ENCODE measurements around the gene PSME1. TPM values are rescaled to one million over a fixed set of nuclear protein-coding genes. Genes with fewer than 3 reads are reported as not detected.
A peak's percentile ranks its signal among the peaks of the same experiment; 100 is the strongest.

Gene PSME1
- total and polyA plus RNA-seq, 2 of the 13 experiments (the other 11 are each of a cell fraction or from before 2014, with no cell fraction given) = 159 to 608 TPM

- peak; percentile 96 for TF ChIP-seq ZNF567 (CRISPR knock-in tag; IDR thresholded peaks at IDR 0.05; ENCODE audit: borderline replicate concordance)
- TF ChIP-seq U2AF1 (optimal IDR thresholded peaks at IDR 0.05; ENCODE audit: low read depth, low read length) = peak; percentile 64
- peak; percentile 96 for TF ChIP-seq MED13 (CRISPR knock-in tag; IDR thresholded peaks at IDR 0.05)
- TF ChIP-seq ZBTB34 (CRISPR knock-in tag; IDR thresholded peaks at IDR 0.05) = peak; percentile 78; the same call in 1 of the 2 replicates
- TF ChIP-seq ZNF451 (CRISPR knock-in tag; IDR thresholded peaks at IDR 0.05) = peak; percentile 95
- peak; percentile 90 for TF ChIP-seq FIP1L1 (IDR thresholded peaks at IDR 0.05; ENCODE audit: borderline replicate concordance, insufficient read depth, low read depth, low read length)
- TF ChIP-seq THAP7 (CRISPR knock-in tag; IDR thresholded peaks at IDR 0.05) = peak; percentile 96
- peak; percentile 98; the same call in 1 of the 2 replicates for TF ChIP-seq ZNF674 (CRISPR knock-in tag; IDR thresholded peaks at IDR 0.05; ENCODE audit: low read depth)
- no peak for TF ChIP-seq ZNF30 (CRISPR knock-in tag; IDR thresholded peaks at IDR 0.05)
- peak; percentile 93 for TF ChIP-seq ZBTB26 (CRISPR knock-in tag; IDR thresholded peaks at IDR 0.05; ENCODE audit: borderline replicate concordance)
- peak; percentile 97 for TF ChIP-seq KLF15 (CRISPR knock-in tag; IDR thresholded peaks at IDR 0.05; ENCODE audit: borderline replicate concordance)
- TF ChIP-seq ZNF782 (CRISPR knock-in tag; IDR thresholded peaks at IDR 0.05; ENCODE audit: borderline replicate concordance) = peak; percentile 91
- TF ChIP-seq ZNF879 (CRISPR knock-in tag; IDR thresholded peaks at IDR 0.05) = peak; percentile 93; the same call in 1 of the 2 replicates
- TF ChIP-seq HNF1B (CRISPR knock-in tag; IDR thresholded peaks at IDR 0.05) = no peak; the same call in 1 of the 2 replicates
- TF ChIP-seq KDM1A (CRISPR knock-in tag; IDR thresholded peaks at IDR 0.05) = peak; percentile 83; the same call in 1 of the 2 replicates
- TF ChIP-seq HMGXB3 (CRISPR knock-in tag; IDR thresholded peaks at IDR 0.05; ENCODE audit: borderline replicate concordance) = peak; percentile 99
- no peak; the same call in 1 of the 2 replicates for TF ChIP-seq CHD4 (IDR thresholded peaks at IDR 0.05; ENCODE audit: borderline replicate concordance, low read length)
- no peak for TF ChIP-seq ZNF589 (CRISPR knock-in tag; conservative IDR thresholded peaks at IDR 0.05)
Observed at GRCh38 chr14:24114532-24115421, 21.2 kb upstream of the PSME1 start, which contains the start of the genes DCAF11 and NRL (continued).

Data from HepG2 (cell line).